ENCODE results near the gene LOXHD1. TPM values are rescaled to one million over a fixed set of nuclear protein-coding genes. Genes with fewer than 3 reads are reported as not detected.

LOXHD1 gene
- total RNA-seq, 1 experiment from 2014 or later: not detected

DNA sequence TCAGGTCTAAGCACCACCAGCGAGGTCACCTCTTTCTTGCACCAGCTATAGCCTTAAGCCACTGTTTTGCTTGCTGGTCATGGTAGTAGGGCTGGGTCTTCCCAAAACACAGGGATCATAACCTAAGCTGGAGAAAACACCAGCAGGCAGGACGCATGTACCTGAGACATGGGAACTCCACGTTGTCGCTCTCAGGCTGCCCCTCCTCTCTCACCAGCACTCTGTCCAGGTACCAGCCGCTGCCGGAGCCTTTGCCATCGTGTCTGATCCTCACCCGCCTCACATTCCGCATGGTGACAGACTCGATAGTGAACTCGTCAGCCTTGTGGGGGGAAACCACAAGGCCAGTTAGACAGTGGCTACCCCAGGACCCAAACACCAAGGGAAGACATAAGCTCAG is 79.5 kb downstream of the LOXHD1 start:
- Histone ChIP-seq H3K27me3 (replicated peaks; ENCODE audit: control insufficient read depth, insufficient read depth, low read length) (no peaks in the 10 kb centered on the region), H3K36me3 (ENCODE audit: control insufficient read depth, insufficient read depth, low read length) (no peaks in the 10 kb centered on the region), H3K4me3 (ENCODE audit: low read depth, low read length) (no peak overlapping the region), H3K4me1 (no peaks in the 10 kb centered on the region), H3K9me3 (no peaks in the 10 kb centered on the region)
- no peak for TF ChIP-seq CTCF (IDR thresholded peaks at IDR 0.05; ENCODE audit: insufficient read depth in 1 of 2, low read depth in 1 of 2, low read length in 1 of 2, severe bottlenecking in 1 of 2, unreplicated experiment in 1 of 2)
- peaks cover 6% of the 10 kb centered on the region for H3K27me3 Mint-ChIP-seq (ENCODE audit: insufficient read depth, unreplicated experiment)
- no peaks in the 10 kb centered on the region for H3K36me3 Mint-ChIP-seq (ENCODE audit: insufficient read depth, unreplicated experiment)
- no peak overlapping the region for H3K4me3 Mint-ChIP-seq (ENCODE audit: unreplicated experiment)
- H3K9me3 Mint-ChIP-seq (ENCODE audit: unreplicated experiment): peaks cover 20% of the 10 kb centered on the region
- H3K4me1 Mint-ChIP-seq (ENCODE audit: low read depth, unreplicated experiment): no peaks in the 10 kb centered on the region
- no peak overlapping the region for H3K27ac Mint-ChIP-seq (ENCODE audit: unreplicated experiment)
- CTCF ChIA-PET: no interaction called here
- intact Hi-C loops (cut with micrococcal nuclease; ENCODE audit: unreplicated experiment): no loop called here
- POLR2A ChIA-PET: no interaction called here
- DNase-seq: no peak
- no TSS peak for BruUV-seq (replicated peaks)

- no peaks in the 10 kb centered on the region for H3K27me3 ChIP-seq (replicated peaks; ENCODE audit: control insufficient read depth, insufficient read depth, low read length)
- DNase-seq: no peak
- no peak overlapping the region for H3K4me3 ChIP-seq (ENCODE audit: low read depth, low read length)
- H3K36me3 ChIP-seq (ENCODE audit: control insufficient read depth, insufficient read depth, low read length): no peaks in the 10 kb centered on the region
- peaks cover 8% of the 10 kb centered on the region for H3K9me3 Mint-ChIP-seq (ENCODE audit: unreplicated experiment)
- TF ChIP-seq CTCF (IDR thresholded peaks at IDR 0.05; ENCODE audit: insufficient read depth in 1 of 2, low read depth in 1 of 2, low read length in 1 of 2, severe bottlenecking in 1 of 2, unreplicated experiment in 1 of 2): no peak
- H3K36me3 Mint-ChIP-seq (ENCODE audit: insufficient read depth, unreplicated experiment): no peaks in the 10 kb centered on the region
- CTCF ChIA-PET: no interaction called here
- no peak overlapping the region for H3K4me3 Mint-ChIP-seq (ENCODE audit: unreplicated experiment)
- intact Hi-C loops (cut with micrococcal nuclease; ENCODE audit: unreplicated experiment): no loop called here
- no peaks in the 10 kb centered on the region for H3K9me3 ChIP-seq
- peaks cover 9% of the 10 kb centered on the region for H3K27me3 Mint-ChIP-seq (ENCODE audit: insufficient read depth, unreplicated experiment)
- POLR2A ChIA-PET: no interaction called here
- H3K4me1 Mint-ChIP-seq (ENCODE audit: low read depth, unreplicated experiment): no peaks in the 10 kb centered on the region
- no peak overlapping the region for H3K27ac Mint-ChIP-seq (ENCODE audit: unreplicated experiment)
- no peaks in the 10 kb centered on the region for H3K4me1 ChIP-seq
- BruUV-seq (replicated peaks): no TSS peak
Measured at GRCh38 chr18:46575851-46576250, 81.2 kb downstream of the LOXHD1 start.

- POLR2A ChIA-PET: no interaction called here
- no TSS peak for BruUV-seq (replicated peaks)
- Mint-ChIP-seq H3K4me3 (ENCODE audit: unreplicated experiment) (no peak overlapping the region), H3K27ac (ENCODE audit: unreplicated experiment) (no peak overlapping the region), H3K4me1 (ENCODE audit: low read depth, unreplicated experiment) (no peaks in the 10 kb centered on the region), H3K27me3 (ENCODE audit: insufficient read depth, unreplicated experiment) (peaks cover 6% of the 10 kb centered on the region), H3K9me3 (ENCODE audit: unreplicated experiment) (no peaks in the 10 kb centered on the region), H3K36me3 (ENCODE audit: insufficient read depth, unreplicated experiment) (no peaks in the 10 kb centered on the region)
- Histone ChIP-seq H3K4me3 (ENCODE audit: low read depth, low read length) (no peak overlapping the region), H3K27me3 (replicated peaks; ENCODE audit: control insufficient read depth, insufficient read depth, low read length) (no peaks in the 10 kb centered on the region), H3K4me1 (no peaks in the 10 kb centered on the region), H3K9me3 (no peaks in the 10 kb centered on the region), H3K36me3 (ENCODE audit: control insufficient read depth, insufficient read depth, low read length) (no peaks in the 10 kb centered on the region)
- DNase-seq: no peak
- no peak for TF ChIP-seq CTCF (IDR thresholded peaks at IDR 0.05; ENCODE audit: insufficient read depth in 1 of 2, low read depth in 1 of 2, low read length in 1 of 2, severe bottlenecking in 1 of 2, unreplicated experiment in 1 of 2)
- CTCF ChIA-PET: no interaction called here
- intact Hi-C loops (cut with micrococcal nuclease; ENCODE audit: unreplicated experiment): no loop called here
Measured at GRCh38 chr18:46574743-46575115, 82.3 kb downstream of the LOXHD1 start.

All from Caco-2 (cell line).